IPS-18a (cell line): Measurements from ENCODE around the gene IRAK1BP1.

Experiments used
- H3K27ac ChIP-seq: one replicate; pipeline ENCODE4 v1.5.1; 2013; ENCODE audit warnings: low read length
- H3K27me3 ChIP-seq: one replicate; pipeline ENCODE4 v1.6.1; 2013; ENCODE audit warnings: mild to moderate bottlenecking, low read length; ENCODE audit not compliant: control insufficient read depth, insufficient read depth
- H3K36me3 ChIP-seq: one replicate; pipeline ENCODE4 v1.6.1; 2013; ENCODE audit warnings: low read depth, low read length; ENCODE audit not compliant: control insufficient read depth
- H3K4me1 ChIP-seq: one replicate; pipeline ENCODE4 v1.6.1; 2013; ENCODE audit warnings: low read depth, low read length; ENCODE audit not compliant: control insufficient read depth
- H3K4me3 ChIP-seq: one replicate; pipeline ENCODE4 v1.5.1; 2013; ENCODE audit warnings: low read length
- H3K9ac ChIP-seq: one replicate; pipeline ENCODE4 v1.6.1; 2013; ENCODE audit warnings: mild to moderate bottlenecking, low read length, moderate library complexity
- H3K9me3 ChIP-seq: one replicate; pipeline ENCODE4 v1.6.1; 2013; ENCODE audit warnings: low read depth, low read length; ENCODE audit not compliant: control insufficient read depth

Gene IRAK1BP1, protein sequence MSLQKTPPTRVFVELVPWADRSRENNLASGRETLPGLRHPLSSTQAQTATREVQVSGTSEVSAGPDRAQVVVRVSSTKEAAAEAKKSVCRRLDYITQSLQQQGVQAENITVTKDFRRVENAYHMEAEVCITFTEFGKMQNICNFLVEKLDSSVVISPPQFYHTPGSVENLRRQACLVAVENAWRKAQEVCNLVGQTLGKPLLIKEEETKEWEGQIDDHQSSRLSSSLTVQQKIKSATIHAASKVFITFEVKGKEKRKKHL

DNA sequence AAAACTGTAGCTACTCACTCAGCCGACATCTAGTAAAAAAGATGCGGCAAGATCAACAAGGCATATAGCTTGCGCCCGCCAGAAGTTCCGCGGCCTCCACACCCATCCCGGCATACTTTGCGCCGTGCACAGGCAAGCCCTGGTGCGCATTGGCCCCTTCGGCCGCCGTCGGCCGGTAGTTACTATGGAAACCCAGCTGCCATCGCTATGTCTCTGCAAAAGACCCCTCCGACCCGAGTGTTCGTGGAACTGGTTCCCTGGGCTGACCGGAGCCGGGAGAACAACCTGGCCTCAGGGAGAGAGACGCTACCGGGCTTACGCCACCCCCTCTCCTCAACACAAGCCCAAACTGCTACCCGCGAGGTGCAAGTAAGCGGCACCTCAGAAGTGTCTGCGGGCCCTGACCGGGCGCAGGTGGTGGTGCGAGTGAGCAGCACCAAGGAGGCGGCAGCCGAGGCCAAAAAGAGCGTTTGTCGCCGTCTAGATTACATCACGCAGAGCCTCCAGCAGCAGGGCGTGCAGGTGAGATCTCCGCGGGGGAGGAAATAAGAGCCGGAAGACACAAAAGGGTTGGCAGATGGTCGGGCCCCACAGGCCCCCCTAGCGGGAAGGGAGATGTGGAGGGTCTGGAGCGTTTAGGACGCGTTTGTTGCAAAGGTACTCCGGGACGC lies at the start of gene IRAK1BP1:
IRAK1BP1 (plus strand) TSS at position 182 of the 671 bp plus-strand sequence; CDS start at position 208, 26 bp downstream.
- Histone ChIP-seq H3K27ac (peak within 1 kb of the TSS; percentile 5), H3K4me1 (peaks cover 4% of the 10 kb centered on the region), H3K9me3 (no peaks in the 10 kb centered on the region), H3K4me3 (peak within 1 kb of the TSS; percentile 74), H3K27me3 (no peaks in the 10 kb centered on the region), H3K9ac (peak within 1 kb of the TSS; percentile 70), H3K36me3 (no peaks in the 10 kb centered on the region)

DNA sequence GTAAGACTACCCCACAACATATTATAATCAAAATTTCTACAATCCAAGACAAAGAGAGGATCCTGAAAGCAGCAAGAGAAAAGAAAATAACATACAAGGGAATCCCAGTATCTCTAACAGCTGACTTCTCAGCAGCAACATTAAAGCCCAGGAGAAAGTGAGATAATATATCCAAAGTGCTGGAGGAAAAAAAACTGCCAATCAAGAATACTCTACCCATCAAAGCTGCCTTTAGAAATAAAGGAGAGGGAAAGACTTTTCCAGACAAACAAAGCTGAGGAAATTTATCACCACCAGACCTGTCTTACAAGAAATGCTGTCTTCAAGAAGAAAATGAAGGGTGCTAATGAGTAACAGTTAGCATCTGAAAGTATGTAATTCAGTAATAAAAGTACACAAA lies 43.3 kb upstream of the IRAK1BP1 start:
- Histone ChIP-seq H3K4me1 (no peaks in the 10 kb centered on the region), H3K27ac (no peak overlapping the region), H3K9ac (no peak overlapping the region), H3K4me3 (no peak overlapping the region), H3K9me3 (no peaks in the 10 kb centered on the region), H3K36me3 (no peaks in the 10 kb centered on the region), H3K27me3 (no peaks in the 10 kb centered on the region)

DNA sequence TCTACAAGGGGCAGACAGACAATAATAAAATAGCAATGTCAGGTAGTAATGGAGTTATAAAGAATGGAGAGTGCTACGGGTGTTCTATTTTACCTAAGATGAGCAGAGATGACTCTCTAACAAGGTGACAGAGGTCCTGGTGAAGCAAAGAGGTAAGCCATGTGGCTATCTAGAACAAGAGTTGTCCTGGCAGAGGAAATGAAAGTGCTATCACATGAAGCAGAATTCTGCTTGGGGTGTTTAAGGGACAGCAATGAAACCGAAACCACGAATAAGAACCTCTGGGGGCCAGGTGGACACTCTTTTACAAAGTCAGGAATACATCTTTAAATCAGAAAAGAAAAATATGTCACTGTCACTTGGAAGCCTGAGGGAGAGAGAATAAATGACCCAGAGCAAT lies 37.9 kb upstream of the IRAK1BP1 start:
- Histone ChIP-seq H3K27me3 (no peaks in the 10 kb centered on the region), H3K27ac (no peak overlapping the region), H3K9me3 (no peaks in the 10 kb centered on the region), H3K4me1 (no peaks in the 10 kb centered on the region), H3K4me3 (no peak overlapping the region), H3K36me3 (no peaks in the 10 kb centered on the region), H3K9ac (no peak overlapping the region)

DNA sequence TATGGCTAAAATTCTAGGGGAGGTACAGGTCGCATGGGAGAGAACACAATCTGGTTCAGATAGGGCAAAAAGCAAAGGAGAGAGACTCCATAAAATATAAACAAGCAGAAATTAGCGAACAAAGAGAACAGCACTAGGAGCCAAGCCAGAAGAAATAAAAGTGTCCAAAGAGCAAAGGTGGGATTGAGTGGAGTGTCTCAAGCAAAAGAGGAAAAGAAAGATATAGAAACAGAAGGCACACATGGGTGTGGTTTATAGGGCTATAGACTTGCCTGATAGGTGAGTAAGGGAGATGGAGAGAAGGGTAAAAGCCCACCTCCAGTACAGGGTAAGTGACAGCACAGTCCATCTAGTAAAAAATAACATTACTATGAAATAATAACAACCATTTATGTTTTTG lies 36.5 kb upstream of the IRAK1BP1 start:
- no peaks in the 10 kb centered on the region for H3K4me1 ChIP-seq
- H3K36me3 ChIP-seq: no peaks in the 10 kb centered on the region
- no peak overlapping the region for H3K4me3 ChIP-seq
- no peak overlapping the region for H3K9ac ChIP-seq
- H3K9me3 ChIP-seq: no peaks in the 10 kb centered on the region
- H3K27ac ChIP-seq: no peak overlapping the region
- H3K27me3 ChIP-seq: no peaks in the 10 kb centered on the region

DNA sequence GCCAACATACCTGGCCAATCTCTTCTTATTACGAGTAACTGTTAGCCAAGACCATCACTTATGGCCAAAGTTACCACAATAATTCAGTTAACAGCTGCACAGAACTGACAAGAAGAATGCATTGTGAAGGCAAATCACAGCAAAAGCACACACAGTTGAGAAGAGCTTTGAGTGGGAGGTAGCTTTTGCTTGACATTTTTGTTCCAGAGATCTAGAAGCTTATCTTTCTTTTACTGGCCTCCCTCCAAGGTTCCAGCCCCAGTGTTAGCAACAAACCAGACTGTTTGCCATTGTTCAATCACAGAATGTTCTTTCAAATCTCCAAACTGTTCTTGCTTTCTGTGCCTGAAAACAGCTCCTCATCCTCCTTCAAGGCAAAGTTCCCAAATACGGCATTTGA lies 35.9 kb upstream of the IRAK1BP1 start:
- Histone ChIP-seq H3K9me3 (no peaks in the 10 kb centered on the region), H3K9ac (no peak overlapping the region), H3K27ac (no peak overlapping the region), H3K4me1 (no peaks in the 10 kb centered on the region), H3K27me3 (no peaks in the 10 kb centered on the region), H3K36me3 (no peaks in the 10 kb centered on the region), H3K4me3 (no peak overlapping the region)

DNA sequence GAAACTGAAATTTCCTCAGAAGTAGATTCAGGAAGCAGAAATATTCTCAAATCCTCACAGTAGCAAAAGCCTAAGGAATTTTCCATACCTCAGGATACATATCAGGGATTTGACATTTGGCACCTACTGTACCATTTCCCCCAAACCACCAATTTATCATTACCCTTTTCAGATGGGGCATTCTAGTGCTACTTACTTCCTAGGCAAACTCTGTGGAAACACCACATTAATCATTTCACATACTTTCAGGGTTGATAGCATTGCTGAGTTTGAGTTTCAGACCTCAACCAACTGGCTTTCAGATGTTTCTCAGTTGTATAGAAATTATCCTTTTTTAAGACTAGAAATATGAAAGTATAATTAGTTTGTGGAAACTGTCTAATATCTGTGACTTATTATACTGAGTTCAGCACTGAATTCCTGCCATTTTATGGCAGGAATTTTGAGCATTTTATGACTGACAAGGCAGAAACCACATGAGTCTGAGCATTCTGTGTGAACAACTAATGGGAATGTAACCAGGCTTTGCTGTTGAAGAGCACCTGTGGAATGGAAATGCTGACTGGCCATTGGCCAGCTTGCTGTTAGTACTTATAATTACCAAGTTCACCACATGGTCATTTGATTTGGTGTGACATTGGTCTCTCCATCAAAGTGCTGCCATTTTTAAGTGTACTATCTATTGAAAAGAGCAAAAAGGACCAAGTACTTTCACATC lies 35.1 kb upstream of the IRAK1BP1 start:
- Histone ChIP-seq H3K4me3 (no peak overlapping the region), H3K27ac (no peak overlapping the region), H3K9me3 (no peaks in the 10 kb centered on the region), H3K36me3 (no peaks in the 10 kb centered on the region), H3K9ac (no peak overlapping the region), H3K27me3 (no peaks in the 10 kb centered on the region), H3K4me1 (no peaks in the 10 kb centered on the region)

DNA sequence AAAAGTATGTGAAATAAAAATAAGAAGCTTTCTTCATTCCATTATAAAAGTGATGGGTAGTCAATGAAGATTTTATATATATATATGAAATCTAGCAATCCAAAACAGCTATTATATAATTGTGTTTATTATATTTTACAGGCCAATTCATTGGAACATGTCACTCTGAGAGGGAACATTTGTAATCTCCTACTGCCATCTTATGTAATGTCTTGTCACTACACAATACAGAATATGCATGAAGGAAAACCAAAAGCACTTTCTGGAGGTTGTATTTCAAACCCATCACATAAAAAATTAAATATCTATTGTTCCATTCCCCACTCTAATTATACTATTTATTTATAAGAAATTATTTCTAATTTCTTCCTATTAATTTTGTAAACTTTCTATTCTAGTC lies 31.5 kb upstream of the IRAK1BP1 start:
- no peaks in the 10 kb centered on the region for H3K9me3 ChIP-seq
- H3K27ac ChIP-seq: no peak overlapping the region
- H3K9ac ChIP-seq: no peak overlapping the region
- no peaks in the 10 kb centered on the region for H3K36me3 ChIP-seq
- H3K27me3 ChIP-seq: no peaks in the 10 kb centered on the region
- no peak overlapping the region for H3K4me3 ChIP-seq
- H3K4me1 ChIP-seq: peaks cover under 1% of the 10 kb centered on the region

DNA sequence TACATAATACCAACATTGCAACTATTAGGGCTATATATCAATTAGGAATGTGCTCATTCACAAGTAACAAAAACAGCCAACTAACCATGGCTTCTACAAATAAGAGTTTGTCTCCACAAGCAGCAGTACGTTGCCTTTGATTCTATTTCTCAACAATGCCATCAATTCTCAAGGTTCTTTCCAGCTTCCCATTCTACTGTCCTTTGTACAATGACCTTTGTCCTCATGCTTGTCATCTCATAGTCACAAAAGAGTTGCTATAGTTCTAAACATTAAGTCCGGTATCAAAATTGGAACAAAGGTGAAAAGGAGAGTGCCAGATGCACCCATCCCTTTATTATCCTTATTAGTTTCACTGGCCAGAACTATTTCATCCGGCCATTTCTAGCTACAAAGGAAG lies 30.8 kb upstream of the IRAK1BP1 start:
- Histone ChIP-seq H3K36me3 (no peaks in the 10 kb centered on the region), H3K27me3 (no peaks in the 10 kb centered on the region), H3K9ac (no peak overlapping the region), H3K4me1 (peaks cover 6% of the 10 kb centered on the region), H3K27ac (no peak overlapping the region), H3K9me3 (no peaks in the 10 kb centered on the region), H3K4me3 (no peak overlapping the region)

DNA sequence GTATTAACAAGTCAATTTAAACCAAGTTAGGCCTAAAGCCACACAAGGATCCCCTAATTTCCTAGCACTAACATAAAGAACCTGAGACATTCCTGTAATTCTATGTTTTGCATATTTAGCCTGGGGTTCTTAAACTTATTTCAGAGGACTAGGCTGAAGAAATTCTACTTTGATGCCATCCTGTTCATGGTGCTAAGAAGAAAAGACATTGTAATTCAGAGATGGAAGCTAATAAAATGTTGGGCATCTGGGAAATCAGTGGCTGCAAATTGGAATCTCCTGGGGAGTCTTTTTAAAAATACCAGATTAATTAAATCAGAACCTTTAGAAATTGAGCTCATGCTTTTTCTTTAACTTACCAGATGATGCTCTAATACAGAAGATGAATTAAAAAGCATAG lies 26.2 kb upstream of the IRAK1BP1 start:
- Histone ChIP-seq H3K9ac (no peak overlapping the region), H3K36me3 (no peaks in the 10 kb centered on the region), H3K9me3 (no peaks in the 10 kb centered on the region), H3K27ac (no peak overlapping the region), H3K4me1 (peaks cover 19% of the 10 kb centered on the region), H3K4me3 (no peak overlapping the region), H3K27me3 (no peaks in the 10 kb centered on the region)

DNA sequence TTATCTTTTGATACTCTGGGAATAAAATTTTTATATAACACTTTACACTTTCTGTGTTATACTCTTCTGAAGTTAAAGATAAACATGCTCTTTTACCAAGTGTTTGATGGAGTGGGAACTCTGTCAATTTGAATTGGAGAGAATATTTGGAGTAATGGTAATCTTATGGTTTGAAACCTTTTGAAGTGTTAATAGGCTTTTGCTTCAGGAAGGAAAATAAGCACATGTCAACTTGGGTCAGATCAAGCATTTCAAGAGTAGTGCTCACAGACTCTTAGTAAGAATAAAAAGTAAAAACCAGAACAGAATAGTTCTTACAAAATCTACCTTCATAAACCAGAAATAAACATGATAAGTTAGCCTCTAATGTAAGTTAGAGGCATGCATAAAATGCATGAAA lies 24.4 kb upstream of the IRAK1BP1 start:
- H3K9ac ChIP-seq: no peak overlapping the region

DNA sequence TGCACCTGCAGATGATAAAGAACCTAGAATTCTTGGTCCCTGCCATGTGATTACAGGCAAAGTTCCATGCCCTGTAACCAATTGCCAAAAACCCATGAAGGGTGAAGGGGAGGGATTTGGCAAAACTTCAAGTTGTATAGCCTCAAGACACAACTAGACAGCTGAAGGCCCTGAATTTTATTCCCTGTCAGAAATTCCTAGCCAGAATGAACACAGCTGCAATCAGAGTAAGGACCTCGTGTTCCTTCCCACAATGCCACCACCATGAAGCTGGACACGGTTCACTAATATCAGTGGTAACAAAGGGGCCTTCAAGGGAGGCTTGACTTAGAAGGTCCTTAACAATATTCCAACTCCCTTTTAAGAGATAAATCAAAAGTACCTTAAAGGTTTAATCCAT lies 22.5 kb upstream of the IRAK1BP1 start:
- Histone ChIP-seq H3K27ac (no peak overlapping the region), H3K9ac (no peak overlapping the region), H3K4me3 (no peak overlapping the region), H3K27me3 (no peaks in the 10 kb centered on the region), H3K36me3 (no peaks in the 10 kb centered on the region), H3K4me1 (peaks cover 19% of the 10 kb centered on the region), H3K9me3 (no peaks in the 10 kb centered on the region)

More for the DNA sequence above, 24.4 kb upstream of the IRAK1BP1 start:
- Histone ChIP-seq H3K4me1 (peaks cover 19% of the 10 kb centered on the region), H3K4me3 (no peak overlapping the region), H3K36me3 (no peaks in the 10 kb centered on the region), H3K27ac (no peak overlapping the region), H3K9me3 (no peaks in the 10 kb centered on the region), H3K27me3 (no peaks in the 10 kb centered on the region)
